Epidermal melanocyte (primary cell): ENCODE data around the gene RAPGEF5.

ENCODE experiments used
- DNase-seq: peaks from one replicate; pipeline ENCODE4 v3.0.0; 2011; ENCODE audit warnings: low spot score; ENCODE audit not compliant: insufficient read length

The RAPGEF5 gene

DNA sequence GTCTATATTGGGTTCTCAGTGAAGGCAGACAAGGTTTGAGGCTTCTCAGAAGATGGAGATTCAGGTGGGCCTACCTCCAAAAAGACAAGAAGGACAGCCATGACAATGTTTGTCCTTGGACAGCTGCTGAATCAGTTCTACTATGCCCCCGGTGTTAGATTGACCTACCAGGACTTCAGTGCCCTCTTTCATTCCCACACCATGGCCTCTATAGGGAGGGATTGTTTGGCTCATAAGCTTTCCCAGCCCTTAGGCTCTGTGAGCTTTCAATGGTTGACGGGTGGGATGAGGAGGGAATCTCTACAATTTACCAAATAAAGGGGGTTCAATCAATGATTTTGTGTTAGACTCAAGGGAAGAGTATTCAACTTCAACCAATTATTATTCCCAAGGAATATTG is 23.4 kb upstream of the RAPGEF5 start:
- DNase-seq = no peak

DNA sequence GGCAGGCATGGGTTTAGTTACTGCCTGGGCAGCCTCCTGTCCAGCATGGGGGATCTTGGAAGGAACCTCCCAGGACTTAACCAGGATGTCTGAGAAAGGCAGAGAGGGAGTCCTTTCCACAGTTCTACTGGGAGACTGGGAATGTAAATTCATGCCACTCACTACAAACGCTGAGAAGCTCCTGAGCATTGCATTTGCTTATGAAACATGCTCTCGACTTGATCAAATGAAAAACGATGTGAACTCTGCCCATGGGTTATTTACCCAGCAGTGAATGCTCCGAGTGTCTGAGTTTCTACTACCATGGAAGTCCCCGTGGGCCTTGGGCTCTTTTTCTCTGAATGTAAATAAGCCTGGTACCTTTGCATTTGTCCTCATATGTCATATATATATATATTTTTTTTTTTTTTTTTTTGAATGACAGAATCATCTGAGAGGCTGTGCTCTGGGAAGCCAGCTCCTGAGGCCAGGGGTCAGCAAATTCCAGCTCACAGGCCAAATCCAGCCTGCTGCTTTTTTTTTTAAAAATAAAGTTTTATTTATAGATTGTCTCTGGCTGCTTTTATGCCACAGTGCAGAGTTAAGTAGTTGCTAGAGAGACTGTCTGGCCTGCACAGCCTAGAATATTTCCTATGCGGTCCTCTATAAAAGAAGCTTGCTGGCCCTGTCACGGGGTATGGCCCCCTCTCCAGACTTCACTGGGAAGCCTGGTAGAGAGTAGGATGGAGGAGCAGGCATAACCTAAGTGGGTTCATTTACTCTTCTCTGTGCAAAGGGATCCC is 21.4 kb upstream of the RAPGEF5 start:
- DNase-seq = no peak

DNA sequence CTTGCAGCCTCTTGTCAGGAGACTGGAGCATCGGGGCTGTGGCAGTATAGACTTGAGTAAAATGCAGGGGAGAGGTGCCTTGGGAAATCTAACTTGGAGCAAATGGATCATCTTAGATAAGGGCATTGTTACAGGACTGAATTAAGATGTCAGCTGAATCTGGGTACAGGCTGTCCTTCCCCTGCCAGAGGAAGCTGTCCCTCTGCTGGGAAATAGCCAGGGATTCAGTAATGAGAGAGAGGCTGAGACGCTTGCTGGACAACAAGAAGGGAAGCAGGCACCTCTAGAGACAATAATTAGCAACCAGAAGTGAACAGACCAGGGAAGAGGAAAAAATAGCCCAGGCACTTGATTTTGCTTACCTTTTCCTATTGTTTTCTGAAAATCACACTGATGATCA is 20.7 kb upstream of the RAPGEF5 start:
- no peak for DNase-seq

DNA sequence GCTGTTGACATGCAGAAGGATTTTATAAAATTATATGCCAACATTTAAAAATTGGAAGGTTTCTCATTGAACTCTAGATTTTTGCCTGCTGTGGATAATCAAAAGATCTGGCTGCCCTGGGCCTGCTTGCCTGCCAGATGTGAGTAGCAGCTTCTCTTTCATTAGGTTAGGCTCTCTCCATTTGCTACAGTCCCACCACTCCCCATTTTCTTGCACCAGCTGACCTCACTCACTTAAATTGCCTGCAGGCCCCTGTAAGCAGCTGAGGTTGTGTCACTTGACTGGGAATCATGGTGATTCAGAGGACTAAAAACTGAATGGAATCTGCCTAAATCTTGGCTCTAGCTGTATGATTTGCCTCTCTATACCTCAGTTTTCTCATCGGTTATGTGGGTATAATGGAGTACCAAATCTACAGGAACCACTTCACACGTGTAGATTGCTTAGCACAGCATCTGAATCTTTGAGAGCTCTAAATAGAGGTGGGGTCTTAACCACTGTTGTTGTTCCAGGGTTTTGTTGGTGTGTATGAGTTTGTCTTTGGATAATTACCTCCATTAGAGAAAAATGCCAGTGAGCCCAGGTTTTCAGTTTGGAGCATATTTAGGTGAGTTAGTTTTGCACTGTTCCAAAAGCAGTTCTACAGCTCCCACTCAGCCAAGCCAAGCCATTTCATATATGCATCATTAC is 18.6 kb upstream of the RAPGEF5 start:
- no peak for DNase-seq

DNA sequence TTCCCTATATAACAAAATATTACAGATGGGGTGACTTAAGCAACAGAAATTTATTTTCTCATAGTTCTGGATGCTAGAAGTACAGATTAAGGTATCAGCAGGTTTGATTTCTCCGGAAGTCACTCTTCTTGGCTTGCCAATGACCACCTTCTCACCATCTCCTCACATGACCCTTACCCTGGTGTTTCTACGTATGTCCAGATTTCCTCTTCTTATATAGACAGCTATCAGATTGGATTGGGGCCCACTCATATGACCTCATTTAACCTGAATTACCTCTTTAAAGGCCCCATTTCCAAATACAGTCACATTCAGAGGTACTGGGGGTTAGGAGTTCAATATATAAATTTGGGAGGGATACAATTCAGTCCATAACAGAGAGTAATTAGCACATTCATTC is 17.0 kb upstream of the RAPGEF5 start:
- no peak for DNase-seq

DNA sequence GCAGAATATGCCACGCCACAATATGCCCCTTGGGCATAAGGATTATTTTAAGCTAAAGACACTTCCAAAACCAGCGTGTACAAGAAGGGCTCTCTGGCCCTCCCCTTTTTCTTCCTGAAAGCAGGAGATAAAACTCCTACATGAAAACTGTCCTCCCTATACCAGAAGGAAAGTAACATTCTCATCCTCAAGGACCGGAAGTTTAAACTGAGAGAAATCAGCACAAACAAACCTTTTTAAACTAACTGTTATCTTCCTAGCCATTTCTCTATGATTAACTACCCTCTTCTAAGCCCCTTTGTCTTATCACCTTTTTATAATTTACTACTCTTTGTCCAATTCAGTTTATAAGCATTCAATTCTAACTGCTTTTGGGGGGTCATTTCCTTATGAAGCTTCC is 16.4 kb upstream of the RAPGEF5 start:
- DNase-seq = no peak

DNA sequence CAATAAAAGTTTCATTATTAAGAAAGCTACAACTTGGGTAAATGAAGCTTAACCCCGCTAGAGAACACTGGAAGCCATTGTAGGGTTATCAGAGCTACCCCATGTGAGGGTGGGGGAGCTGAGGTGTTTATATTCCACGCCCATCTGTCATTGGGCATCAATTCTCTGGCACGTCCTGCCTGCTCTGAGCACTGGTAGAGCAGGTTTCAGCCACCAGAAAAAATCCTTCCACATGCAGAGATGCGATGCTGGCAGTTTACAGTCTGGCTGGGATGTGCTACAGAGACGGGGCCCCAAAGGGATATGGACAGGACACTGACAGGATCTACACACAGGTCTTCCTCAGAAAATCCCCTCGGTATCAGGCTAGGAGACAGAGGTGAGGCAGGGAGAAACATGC is 15.9 kb upstream of the RAPGEF5 start:
- no peak for DNase-seq

DNA sequence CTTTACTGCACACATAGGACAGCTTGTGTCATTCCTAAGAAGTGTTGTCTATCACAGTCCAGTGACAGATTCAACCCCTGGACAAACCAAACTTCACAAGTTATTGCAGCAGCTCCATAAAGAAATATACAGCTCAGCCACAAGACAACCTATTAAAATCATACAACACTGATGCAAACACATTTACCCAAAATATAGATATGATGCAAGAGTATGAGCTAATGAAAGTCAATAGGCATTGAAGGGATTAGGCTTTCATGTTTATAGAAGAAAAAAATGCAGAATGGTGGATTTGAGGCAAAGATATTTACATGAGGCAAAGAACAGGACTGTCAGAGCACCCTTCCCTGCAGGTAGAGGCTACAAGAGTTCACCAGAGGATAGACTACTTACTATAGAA is 14.9 kb upstream of the RAPGEF5 start:
- DNase-seq = no peak

DNA sequence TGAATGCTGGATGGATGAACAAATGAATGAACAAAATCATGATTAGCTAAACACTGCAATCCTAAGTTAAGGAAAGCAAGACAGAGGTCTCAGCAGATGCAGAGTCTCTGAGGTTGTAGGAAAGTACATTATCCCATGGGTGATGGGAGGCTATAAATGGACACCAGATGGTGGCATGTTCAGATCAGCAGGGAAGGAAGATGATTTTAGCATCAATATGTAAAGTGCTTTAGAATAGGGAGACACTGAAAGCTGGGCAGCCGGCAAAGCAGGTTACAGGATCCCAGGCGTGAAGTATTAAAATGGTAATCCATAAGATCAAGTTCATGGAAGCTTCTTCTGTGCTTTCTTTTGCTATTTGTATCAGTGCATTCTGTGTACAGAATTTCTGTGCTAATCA is 7.9 kb upstream of the RAPGEF5 start:
- DNase-seq = no peak

DNA sequence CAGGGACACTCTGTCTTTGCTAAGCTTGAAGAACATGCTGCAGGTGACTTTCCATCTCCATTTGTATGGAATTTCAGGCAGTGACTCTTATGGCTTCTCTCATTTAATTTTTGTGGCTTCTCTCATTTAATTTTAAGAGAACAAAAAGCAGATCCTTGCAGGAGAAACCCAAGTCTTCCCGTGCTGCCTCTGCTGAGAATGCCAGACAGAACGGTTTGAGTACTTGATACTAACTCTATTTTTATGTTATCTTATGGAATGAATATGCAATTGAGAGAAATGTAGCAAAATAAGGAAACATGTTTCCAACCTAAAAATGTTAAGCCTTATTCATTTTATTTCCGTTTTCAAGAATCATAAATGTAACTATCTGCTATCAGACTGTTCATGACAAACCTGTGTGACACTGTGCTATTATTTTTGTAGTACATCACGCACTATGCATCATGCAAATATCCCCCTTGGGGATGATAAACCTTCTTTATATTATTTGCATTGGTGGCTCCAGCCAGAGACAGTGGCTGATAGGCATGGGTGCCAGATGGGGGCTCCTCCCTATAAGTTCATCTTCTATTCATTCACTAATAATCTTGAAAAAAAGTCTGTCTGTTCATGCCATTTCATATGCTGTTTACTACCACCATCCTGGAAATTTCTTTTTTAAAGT is 6.9 kb upstream of the RAPGEF5 start:
- DNase-seq = no peak

DNA sequence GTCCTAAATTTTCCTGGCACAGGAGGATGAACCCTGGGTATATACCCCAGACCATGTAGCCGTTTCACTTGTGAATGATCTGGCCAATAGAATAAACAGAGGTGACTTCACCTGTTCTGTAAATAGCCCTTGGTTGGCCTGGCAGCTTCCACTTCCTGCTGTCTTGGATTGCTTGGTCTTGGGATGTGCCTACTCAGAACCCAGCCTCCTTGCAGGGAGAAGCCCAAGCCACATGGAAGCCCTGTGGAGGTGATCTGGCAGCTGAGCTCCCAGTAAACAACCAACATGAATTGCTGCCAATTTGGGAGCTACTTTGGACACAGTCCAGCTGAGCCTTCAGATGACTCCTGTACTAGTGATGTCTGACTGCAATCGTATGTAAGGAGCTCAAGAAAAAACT is 4.8 kb upstream of the RAPGEF5 start:
- DNase-seq = no peak

DNA sequence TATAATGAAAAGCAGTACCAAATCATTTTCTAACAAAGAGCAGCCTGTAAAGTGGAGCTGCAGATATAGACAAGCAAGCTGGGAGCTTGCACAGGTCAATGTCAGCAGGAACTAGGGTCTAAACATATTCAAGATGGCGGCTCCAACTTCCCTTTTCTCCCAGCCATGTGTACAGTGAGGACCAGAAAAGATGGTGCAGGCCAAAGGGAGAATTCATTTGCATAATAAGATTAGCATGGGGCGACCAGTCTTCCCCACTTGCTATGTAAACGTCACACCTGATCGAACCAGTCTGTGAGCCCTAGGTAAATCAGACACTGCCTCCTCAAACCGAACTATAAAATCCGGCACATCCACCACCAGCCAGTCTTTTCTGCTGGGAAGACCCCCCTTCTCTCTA is 4.4 kb upstream of the RAPGEF5 start:
- no peak for DNase-seq

DNA sequence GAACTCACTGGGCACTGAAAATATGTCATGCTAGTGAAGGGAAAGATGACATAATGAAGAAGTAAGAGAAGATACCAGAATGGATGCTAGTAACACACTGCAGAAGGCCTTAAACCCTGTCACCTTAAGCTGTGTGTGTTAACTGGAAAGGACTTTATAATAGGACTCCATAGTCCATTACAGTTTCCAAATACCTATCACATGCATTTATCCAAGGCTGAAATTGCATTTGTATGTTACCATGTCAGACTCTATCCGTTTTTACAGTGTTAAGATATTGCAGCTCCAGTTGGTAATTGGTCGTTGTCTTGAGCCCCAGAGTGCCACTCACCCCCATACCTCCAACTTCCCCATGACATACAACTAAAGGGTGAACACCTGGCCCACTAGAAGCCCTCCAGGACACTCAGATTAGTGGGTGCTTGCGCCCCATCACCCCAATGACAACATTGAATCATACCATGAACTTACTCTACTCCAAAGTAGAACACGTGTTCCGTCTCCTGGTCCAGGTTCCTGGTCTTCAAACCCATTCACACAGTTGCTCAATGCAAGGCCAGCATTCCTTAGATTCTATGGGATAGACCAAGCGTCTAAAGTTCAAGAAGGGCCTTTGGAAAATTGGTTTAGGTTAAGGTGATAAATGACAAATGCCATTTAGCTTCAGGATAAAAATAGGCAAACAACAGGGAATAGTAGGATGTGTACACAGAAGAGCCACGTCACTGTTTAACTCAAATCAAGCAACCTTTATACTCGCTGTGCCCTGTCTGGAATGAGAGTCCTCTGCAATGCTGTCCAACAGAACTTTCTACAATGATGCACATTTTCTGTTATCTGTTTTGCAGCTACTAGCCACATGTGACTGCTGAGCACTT is 2.1 kb upstream of the RAPGEF5 start:
- no peak for DNase-seq

DNA sequence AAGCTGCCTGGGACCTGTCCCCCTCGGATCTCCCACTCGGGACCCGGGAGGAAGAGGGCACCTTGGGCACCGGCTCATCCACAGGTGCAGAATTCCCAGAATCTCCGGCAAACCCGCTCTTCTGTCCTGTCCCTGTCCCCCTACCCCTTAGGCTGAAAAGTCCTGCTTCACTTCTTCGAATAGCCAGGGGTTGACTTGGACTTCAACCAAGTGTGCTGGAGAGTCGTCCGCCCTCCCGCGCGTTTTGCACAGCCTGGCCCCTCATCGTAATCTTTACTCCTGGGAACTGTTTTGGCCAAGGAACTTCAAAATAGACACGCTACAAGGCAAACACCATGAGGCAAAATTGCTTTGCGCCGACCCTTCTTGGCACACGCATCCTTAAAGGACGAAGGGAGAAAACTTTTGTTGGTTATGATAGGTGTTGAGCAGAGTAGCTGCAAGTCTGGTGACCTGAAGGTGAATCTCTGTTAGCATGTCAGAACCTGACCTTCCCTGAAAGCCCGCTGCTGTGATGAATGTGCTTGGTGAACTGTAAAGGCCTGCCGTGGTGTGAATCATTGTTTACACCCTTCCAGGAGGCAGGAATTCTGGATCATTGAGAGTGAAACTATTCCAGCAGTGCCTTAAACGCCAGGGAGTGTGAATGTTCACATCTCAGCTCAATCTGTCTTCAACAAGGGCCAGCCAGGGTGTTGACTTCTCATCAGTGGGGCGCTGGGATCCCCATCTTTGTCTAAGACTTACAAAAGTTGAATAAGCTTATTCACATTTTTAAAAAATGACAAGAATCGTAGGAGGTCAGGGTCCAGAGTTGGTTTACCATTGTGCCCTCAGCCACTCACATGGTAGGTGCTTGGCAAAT is 589 bp upstream of the RAPGEF5 start:
- no peak for DNase-seq

DNA sequence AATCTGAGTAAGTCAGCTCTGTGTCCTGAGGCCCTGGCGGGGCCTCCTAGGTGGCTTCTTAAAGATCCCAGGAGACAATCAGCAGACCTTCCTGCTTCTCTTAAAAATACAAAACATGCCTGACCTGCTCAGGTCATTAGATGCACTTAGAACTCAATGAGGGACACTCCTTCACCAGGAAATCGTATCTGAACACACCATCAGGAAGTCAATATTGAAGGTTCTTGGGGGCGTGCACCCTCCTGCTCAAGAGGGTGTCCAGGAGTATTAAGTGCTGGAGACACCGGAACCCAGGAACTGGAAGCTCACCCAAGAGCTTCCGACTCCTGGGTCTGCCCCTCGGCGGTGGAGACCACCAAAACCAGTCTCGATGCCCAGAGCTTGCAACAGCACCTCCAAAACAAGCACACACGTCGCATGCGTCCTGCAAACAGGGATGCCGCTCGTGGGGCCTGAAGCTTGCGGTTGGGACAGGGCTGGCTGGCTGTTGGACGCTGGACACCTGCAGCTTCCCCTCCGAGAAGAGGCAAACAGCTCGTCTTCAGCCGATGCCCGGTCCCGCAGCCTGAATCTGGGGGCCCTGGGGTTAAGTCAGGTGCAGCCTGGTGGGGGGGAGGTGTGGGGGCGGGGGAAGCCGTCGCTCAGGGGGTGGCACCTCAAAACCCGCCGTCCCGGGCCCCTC is 803 bp downstream of the RAPGEF5 start:
- DNase-seq = no peak

DNA sequence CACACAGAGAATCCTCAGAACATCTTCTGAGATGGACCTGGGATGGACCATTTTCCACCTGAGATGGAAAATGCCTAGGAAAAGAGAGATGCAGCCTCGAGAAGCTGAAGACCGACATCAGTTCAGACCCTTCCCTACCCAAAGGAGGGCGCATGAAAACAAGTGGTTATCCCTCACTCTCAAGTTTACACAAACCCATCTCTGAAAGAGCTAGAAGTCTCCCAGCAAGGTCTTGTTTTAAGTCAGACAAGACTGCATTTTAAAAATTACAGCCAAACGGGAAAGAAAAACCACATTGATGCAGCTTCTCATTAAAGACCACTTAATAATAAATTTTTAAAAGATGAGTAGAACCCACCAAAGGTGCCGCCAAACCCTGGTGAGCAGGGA is 1.3 kb downstream of the RAPGEF5 start:
- DNase-seq = no peak

DNA sequence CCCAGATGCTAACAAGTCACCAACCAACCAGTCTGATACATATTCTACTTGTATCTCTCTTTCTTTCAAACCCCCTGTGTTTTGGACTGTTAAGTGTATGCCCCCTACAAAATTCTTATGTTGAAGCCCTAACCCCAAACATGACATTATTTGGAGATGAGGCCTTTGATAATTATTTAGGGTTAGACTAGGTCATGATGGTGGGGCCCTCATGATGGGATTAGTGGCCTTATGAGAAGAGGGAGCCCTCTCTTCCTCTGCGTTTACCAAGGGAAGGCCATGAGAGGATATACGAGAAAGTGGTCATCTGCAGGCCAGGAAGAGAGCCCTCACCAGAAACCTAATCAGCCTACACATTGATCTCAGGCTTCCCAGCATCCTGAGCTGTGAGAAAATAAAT is 2.5 kb downstream of the RAPGEF5 start:
- no peak for DNase-seq

DNA sequence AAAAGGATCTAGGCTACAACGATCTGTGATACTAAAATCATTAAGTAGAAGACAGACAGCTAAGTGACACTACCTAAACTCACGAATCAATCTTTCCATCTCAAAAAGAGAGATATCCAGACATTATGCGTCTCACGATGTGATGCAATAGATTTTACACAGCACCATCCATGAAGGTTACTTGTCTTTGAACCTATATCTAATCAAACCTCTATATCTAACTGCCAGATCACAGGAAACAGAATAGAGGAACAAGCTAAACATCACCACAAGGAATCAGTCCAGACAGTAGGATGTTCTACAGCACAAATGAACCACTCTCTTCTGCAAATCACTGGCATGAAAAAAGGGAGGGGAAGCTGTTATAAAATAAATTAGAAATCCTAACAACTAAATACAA is 4.1 kb downstream of the RAPGEF5 start:
- DNase-seq = no peak

DNA sequence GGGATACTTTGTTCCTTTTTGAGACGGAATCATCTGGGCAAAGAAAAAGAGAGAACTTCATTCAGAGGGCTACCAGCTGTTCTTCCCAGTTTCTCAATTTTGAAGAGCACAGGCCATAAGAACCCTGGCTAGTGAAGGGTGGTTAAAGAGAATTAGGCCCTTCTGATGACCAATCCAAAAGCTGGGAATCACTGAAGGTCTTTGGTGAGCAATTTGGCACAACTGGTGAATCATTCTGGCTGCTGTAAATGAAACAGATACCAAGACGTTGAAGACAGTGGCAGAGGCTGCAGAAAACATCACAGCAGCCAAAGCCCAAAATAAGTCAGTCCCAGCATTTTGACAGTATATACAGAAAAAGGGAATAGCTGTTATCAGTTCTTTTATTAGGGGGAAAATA is 5.1 kb downstream of the RAPGEF5 start:
- no peak for DNase-seq

DNA sequence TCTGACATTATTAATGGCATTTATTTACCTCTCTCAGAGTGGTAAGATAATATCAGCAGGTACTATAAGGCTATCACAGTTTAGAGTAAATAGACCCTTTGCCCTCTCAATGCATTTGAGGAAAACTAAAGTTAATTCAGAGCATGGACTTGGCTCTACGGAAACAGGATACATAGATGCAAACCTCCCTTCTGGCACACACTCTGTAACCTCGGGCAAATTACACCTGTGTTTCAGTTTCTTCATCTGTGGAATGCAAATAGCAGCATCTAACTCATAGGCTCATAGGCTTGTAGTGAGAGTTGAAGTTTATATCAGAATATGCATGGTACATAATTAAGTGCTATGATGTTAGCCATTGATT is 5.6 kb downstream of the RAPGEF5 start:
- DNase-seq = no peak
